Measurements from ENCODE around the gene UTP15.

The UTP15 gene, protein sequence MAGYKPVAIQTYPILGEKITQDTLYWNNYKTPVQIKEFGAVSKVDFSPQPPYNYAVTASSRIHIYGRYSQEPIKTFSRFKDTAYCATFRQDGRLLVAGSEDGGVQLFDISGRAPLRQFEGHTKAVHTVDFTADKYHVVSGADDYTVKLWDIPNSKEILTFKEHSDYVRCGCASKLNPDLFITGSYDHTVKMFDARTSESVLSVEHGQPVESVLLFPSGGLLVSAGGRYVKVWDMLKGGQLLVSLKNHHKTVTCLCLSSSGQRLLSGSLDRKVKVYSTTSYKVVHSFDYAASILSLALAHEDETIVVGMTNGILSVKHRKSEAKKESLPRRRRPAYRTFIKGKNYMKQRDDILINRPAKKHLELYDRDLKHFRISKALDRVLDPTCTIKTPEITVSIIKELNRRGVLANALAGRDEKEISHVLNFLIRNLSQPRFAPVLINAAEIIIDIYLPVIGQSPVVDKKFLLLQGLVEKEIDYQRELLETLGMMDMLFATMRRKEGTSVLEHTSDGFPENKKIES
- long read RNA-seq, transcript UTP15-201 (13 exons, 3,687 nt) = major isoform, 58 of 71 reads
- long read RNA-seq, partial matches to known transcripts = 1 of 71 reads
- long read RNA-seq, other reads (novel, unspliced or antisense) = 12 of 71 reads

DNA sequence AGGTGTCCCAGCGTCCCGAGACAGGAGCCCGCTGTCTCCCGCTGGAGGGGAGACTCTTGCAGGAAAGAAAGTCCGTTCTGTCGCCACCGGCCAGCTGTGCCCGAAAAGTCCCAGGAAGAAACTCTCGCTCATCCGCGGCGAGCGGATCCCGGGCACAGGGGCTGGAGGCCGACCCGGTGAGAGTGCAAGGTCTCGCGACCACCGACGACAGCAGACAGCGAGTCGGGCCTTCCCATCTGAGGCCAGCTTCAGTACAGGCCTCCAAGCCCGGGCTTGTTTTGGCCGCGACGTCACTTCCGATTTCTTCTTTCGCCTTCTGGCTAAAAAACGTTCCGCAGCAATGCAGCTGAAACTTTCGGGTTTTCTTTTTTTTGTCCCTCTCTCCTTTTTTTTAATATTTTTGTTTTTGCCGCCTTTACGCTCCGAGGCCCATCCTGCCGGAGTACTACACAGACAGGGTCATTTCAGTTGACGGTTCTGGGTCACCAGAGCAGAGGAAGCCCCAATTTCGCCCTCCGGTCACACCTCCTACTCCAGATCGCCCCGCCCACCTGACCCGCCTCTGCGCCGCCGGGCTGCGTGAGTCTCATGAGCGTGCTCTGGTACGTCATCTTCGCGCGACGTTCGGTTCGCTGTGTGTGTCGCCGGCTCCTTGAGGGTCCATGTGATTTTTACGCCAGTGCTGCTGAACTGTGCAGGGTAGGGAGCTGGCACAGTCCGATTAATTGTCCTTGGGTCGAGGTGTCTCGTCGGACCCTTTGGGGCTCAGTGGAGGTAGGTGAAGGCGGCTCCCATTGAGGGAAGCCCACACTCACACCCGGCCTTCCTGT is at the start of gene UTP15, which contains the start of gene ANKRA2:
TSS of gene UTP15 (plus strand) at position 605 of the 830 bp plus-strand sequence. CDS start 1,602 bp downstream, outside the sequence.
TSS of gene ANKRA2 (minus strand) at position 501 of the 830 bp plus-strand sequence. CDS start 2,758 bp downstream, outside the sequence.
- Histone ChIP-seq H3K4me3 (replicated peaks; ENCODE audit: insufficient read depth, low read length) (peak within 1 kb of the TSS; percentile 87), H3K27ac (replicated peaks) (peak within 1 kb of the TSS; percentile 84), H3K27me3 (ENCODE audit: insufficient read depth, poor library complexity, severe bottlenecking) (no peaks in the 10 kb centered on the region)
- TF ChIP-seq GABPA (IDR thresholded peaks at IDR 0.05; ENCODE audit: low read depth) = peak; percentile 54; the same call in 1 of the 2 replicates
- TF ChIP-seq SPI1 (IDR thresholded peaks at IDR 0.05; ENCODE audit: borderline replicate concordance, low read depth) = no peak
- peak; percentile 61; the same call in 1 of the 2 replicates for TF ChIP-seq POLR2AphosphoS5 (IDR thresholded peaks at IDR 0.05; ENCODE audit: low read depth)
- peak; percentile 87 to 93 for DNase-seq (ENCODE audit: low read depth in 1 of 2, low spot score in 1 of 2)

DNA sequence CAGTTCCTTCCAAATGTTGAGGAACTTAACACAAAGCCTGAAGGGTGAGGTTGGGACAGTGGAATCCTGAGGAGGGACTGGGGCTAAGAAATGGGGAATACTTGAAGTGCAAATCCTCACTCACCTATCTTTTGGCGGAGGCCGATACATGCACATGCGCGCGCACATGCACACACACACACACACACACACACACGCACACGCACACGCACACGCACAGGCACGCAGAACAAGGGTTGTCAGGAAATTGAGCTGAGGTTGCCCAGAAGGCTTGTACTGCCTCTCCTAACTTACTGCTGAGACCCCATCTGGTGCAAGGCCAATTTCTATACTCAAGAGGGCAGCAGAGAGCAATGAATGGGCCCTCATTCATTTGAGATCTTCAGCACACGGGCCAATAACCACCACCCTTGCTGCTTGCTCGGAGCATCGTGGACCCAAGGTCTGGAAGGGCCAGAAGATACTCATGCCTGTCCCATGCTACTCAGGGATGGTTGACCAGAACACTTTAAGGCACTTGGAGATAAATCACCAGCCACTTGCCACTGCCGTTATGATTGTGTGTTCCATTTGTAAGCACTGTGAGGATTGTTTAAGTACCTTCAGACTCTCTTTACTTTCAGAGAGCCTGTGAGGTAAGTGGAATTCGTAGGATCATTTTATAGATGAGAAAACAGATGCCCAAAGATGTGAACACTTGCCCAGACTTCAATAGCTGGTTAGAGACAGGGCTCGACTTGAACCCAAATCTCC is 45.8 kb upstream of the UTP15 start:
- Histone ChIP-seq H3K27ac (replicated peaks) (no peak overlapping the region), H3K27me3 (ENCODE audit: insufficient read depth, poor library complexity, severe bottlenecking) (no peaks in the 10 kb centered on the region), H3K4me3 (replicated peaks; ENCODE audit: insufficient read depth, low read length) (no peak overlapping the region)
- peak in 1 of 2 experiments; percentile 58 for DNase-seq (ENCODE audit: low read depth in 1 of 2, low spot score in 1 of 2)
- no peak for TF ChIP-seq GABPA (IDR thresholded peaks at IDR 0.05; ENCODE audit: low read depth)
- TF ChIP-seq SPI1 (IDR thresholded peaks at IDR 0.05; ENCODE audit: borderline replicate concordance, low read depth) = no peak
- no peak for TF ChIP-seq POLR2AphosphoS5 (IDR thresholded peaks at IDR 0.05; ENCODE audit: low read depth)
- TF ChIP-seq, protein P1, sequence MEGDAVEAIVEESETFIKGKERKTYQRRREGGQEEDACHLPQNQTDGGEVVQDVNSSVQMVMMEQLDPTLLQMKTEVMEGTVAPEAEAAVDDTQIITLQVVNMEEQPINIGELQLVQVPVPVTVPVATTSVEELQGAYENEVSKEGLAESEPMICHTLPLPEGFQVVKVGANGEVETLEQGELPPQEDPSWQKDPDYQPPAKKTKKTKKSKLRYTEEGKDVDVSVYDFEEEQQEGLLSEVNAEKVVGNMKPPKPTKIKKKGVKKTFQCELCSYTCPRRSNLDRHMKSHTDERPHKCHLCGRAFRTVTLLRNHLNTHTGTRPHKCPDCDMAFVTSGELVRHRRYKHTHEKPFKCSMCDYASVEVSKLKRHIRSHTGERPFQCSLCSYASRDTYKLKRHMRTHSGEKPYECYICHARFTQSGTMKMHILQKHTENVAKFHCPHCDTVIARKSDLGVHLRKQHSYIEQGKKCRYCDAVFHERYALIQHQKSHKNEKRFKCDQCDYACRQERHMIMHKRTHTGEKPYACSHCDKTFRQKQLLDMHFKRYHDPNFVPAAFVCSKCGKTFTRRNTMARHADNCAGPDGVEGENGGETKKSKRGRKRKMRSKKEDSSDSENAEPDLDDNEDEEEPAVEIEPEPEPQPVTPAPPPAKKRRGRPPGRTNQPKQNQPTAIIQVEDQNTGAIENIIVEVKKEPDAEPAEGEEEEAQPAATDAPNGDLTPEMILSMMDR (IDR thresholded peaks at IDR 0.05; ENCODE audit: insufficient read depth, low read length) = peak; percentile 23

DNA sequence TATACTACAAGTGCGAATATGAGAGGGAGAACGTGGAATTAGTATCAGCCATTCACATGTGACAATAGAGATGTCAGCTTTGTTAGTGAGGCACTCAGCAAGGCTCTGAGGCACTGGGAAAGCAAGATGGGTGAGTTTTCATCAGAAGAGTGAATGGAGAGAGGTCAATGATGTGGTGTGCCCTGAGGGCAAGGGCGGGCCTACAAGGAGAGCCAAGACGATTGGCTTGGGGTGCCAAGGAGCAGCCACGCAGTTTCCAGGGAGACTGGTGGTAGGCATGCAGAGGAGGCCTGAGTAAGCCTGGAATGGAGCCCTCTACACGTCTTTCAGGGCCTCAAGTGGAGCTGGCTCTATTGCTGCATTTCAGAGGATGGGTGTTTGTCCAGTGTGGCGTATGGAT is 42.6 kb upstream of the UTP15 start:
- TF ChIP-seq GABPA (IDR thresholded peaks at IDR 0.05; ENCODE audit: low read depth) (no peak), SPI1 (IDR thresholded peaks at IDR 0.05; ENCODE audit: borderline replicate concordance, low read depth) (no peak), POLR2AphosphoS5 (IDR thresholded peaks at IDR 0.05; ENCODE audit: low read depth) (no peak)
- TF ChIP-seq, protein P1 (IDR thresholded peaks at IDR 0.05; ENCODE audit: insufficient read depth, low read length) = no peak
- TF ChIP-seq, protein P2, sequence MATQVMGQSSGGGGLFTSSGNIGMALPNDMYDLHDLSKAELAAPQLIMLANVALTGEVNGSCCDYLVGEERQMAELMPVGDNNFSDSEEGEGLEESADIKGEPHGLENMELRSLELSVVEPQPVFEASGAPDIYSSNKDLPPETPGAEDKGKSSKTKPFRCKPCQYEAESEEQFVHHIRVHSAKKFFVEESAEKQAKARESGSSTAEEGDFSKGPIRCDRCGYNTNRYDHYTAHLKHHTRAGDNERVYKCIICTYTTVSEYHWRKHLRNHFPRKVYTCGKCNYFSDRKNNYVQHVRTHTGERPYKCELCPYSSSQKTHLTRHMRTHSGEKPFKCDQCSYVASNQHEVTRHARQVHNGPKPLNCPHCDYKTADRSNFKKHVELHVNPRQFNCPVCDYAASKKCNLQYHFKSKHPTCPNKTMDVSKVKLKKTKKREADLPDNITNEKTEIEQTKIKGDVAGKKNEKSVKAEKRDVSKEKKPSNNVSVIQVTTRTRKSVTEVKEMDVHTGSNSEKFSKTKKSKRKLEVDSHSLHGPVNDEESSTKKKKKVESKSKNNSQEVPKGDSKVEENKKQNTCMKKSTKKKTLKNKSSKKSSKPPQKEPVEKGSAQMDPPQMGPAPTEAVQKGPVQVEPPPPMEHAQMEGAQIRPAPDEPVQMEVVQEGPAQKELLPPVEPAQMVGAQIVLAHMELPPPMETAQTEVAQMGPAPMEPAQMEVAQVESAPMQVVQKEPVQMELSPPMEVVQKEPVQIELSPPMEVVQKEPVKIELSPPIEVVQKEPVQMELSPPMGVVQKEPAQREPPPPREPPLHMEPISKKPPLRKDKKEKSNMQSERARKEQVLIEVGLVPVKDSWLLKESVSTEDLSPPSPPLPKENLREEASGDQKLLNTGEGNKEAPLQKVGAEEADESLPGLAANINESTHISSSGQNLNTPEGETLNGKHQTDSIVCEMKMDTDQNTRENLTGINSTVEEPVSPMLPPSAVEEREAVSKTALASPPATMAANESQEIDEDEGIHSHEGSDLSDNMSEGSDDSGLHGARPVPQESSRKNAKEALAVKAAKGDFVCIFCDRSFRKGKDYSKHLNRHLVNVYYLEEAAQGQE (IDR thresholded peaks at IDR 0.05; ENCODE audit: insufficient replicate concordance, low read depth) = no peak

DNA sequence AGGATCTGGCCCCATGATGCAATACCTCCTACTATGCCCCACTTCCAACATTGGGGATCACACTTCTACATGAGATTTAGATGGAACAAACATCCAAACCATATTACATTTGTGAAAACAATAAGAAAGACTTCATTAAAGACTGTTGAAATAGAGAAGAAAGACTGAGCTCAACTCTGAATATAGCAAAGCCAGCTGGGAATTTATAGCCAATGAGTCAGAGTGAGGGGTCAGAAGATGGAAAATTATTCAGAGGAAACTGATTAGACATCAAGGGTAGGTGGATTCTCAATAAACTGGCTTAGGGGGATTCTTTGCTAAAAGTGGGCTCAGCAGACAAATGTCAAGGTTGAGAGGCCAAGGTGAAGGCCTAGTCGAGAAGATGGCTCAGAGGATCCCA is 41.7 kb upstream of the UTP15 start:
- no peak overlapping the region for H3K4me3 ChIP-seq (replicated peaks; ENCODE audit: insufficient read depth, low read length)
- no peak for DNase-seq (ENCODE audit: low read depth in 1 of 2, low spot score in 1 of 2)

More for the DNA sequence above, 42.6 kb upstream of the UTP15 start:
- Histone ChIP-seq H3K27me3 (ENCODE audit: insufficient read depth, poor library complexity, severe bottlenecking) (no peaks in the 10 kb centered on the region), H3K27ac (replicated peaks) (no peak overlapping the region), H3K4me3 (replicated peaks; ENCODE audit: insufficient read depth, low read length) (no peak overlapping the region)
- no peak for DNase-seq (ENCODE audit: low read depth in 1 of 2, low spot score in 1 of 2)

More for the DNA sequence above, 41.7 kb upstream of the UTP15 start:
- no peak overlapping the region for H3K27ac ChIP-seq (replicated peaks)
- no peaks in the 10 kb centered on the region for H3K27me3 ChIP-seq (ENCODE audit: insufficient read depth, poor library complexity, severe bottlenecking)
- TF ChIP-seq GABPA (IDR thresholded peaks at IDR 0.05; ENCODE audit: low read depth) (no peak), POLR2AphosphoS5 (IDR thresholded peaks at IDR 0.05; ENCODE audit: low read depth) (no peak), SPI1 (IDR thresholded peaks at IDR 0.05; ENCODE audit: borderline replicate concordance, low read depth) (no peak)
- TF ChIP-seq, protein P2 (IDR thresholded peaks at IDR 0.05; ENCODE audit: insufficient replicate concordance, low read depth) = no peak
- TF ChIP-seq, protein P1 (IDR thresholded peaks at IDR 0.05; ENCODE audit: insufficient read depth, low read length) = no peak

Measured in HL-60 (cell line).